Measurements from ENCODE around the gene WNT11.

Gene WNT11

GRCh38 chr11:76217653-76218160 is 11.4 kb upstream of the WNT11 start:
- peak; percentile 74 for DNase-seq

- no peak for DNase-seq
Measured at GRCh38 chr11:76216536-76217325, 10.4 kb upstream of the WNT11 start.

DNA sequence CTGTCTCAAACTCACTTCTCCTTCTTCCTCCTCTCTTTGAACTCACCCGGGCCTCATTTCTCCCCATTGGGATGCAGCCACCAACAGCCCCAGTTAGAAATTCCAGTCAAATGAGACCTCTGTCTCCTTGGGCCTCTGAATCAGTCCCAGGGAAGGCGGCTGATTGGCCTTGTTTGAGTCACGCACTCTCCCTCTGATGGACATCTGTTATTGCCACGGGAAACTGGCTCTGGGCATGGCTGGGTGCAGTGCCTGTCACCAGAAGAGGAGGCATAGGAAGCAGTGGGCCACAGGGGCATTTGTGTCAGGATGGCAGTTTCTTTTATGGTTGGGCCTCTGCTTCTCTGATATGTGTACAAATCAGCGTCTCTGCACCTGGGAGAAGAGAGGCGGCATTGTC is 9.6 kb upstream of the WNT11 start:
- no peak for DNase-seq

DNA sequence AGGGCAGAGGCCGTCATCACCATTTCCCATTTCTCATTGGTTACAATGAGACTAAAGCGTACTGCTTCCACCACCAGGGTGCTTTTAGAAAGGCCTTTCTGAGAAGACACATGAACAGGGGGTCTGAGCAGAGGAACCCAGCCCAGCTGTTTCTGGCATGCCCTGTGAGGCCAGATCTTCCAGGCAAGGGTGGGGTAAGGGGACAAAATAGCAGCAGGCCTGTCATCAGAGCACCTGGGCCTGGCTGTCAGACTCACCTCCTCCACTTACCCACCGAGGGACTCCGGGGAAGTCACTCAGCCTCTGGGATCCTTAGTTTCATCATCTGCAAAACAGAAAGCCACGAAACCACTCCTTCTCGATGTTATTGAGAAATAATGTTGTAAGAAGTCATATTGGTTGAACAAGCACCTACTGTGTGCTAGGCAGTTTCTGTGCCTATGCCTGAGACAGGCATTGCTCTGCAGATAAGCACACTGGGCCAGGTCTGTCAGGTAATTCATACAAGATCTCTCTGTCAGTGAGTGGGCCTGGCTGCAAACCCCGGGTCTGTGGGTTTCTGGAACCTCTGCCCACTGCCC is 8.8 kb upstream of the WNT11 start:
- DNase-seq, result no peak

DNA sequence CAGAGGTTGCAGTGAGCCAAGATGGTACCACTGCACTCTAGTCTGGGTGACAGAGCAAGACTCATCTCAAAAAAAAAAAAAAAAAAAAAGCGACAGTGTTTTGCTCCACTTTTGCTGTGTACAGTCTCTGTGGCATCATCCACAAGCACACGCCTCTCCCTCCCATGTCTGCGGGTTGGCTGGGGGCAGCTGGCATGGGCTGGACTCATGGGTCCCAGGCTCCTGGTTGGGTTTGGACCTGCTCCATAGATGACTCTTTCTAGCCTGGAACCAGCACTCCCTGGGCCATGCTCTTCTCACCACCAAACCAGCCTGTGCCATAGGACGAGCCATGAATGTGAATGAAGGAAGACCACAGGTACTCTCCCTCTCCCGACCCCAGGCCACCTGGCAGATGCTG is 7.9 kb upstream of the WNT11 start:
- DNase-seq, result no peak

- no peak for DNase-seq
Measured at GRCh38 chr11:76212086-76213035, 6.1 kb upstream of the WNT11 start.

DNA sequence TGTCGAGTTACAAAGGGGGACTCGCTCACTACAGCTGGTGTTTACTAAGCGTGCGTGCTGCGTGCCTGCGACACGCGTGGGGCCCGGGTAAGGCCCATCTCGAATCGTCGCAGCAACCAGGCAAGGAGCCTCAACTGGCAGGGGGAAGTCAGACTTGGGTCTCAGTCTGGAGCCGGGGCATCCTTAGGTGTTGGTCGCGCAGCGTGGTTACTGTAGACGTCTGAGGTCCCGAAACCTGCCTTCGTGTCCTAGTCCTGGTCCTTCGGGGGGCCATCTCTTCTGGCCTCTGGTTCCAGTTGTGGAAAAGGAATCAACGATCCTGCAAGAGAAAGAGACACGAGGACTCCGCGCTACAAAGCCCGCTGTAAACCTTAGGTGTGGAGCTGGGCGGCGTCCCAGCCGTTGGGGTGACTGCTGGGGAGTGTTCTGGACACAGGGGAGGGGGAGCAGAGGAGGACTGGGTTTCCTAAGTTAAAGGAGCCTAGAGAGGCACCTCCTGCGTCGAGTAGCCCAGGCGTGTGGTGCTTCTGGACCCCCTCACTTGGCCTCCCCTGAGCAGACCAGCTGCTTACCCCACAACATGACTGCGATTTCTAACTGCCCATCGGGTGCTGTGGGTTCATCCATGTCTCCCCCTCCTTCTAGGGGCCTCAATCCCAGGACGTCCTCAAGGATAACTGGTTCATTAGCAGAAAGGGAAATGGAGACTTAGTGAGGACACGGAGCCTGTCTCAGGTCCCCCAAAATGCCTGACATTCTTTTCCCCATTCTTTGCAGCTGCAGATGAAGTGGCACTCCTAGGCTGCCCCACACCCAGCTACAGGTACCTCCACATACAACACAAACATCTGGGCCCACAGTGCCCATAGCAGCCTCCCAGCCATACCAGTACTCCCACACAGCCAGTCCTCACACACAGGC is 4.9 kb upstream of the WNT11 start:
- no peak for DNase-seq

DNA sequence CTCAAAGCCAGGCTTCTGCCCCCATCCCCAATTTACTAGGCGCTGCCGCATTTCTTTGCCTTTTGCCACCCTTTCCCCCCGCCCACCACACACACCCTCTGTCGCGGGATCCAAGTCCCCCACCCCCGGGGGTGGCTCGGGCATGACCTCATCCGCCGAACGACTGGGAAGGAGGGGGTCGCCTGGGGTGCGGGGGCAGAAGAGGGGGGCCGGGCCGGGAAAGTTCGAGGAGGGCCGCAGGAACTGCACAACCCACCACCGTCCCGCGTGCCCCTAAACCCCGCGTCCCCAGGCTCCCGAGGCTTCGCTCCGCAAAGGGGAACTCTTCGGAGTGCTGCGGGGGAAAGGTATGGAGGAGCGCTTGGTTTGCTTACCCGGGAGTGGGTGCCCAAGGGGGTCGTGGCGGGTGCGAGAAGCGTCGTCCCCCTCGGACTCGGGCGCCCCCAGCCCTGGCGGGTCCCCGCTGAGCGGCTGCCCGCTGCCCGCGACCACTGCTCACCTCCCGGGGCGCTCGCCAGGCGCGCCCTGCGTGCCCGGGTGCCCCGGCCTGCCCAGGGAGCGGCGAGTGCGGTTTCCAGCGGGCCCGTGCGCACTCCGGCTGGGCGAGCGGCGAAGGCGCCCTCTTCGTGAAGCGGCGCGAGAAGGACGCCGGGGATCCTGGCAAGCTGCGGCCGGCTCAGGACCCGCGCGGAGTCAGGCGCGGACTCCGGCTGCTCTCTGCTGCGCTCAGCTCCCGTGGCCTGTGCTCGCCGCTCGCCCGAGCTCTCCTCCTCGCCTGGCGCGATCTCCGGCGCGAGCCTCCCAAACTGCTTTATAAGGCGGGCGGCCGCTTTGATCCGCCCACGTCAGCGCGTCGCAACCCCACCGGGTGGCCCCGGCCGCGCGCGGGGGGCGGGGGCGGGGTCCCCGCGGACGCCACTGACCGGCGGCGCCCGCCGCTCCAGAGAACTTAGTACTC is 4.0 kb upstream of the WNT11 start:
- no peak for DNase-seq

- DNase-seq, result no peak
Measured at GRCh38 chr11:76209375-76209972, 3.2 kb upstream of the WNT11 start.

DNA sequence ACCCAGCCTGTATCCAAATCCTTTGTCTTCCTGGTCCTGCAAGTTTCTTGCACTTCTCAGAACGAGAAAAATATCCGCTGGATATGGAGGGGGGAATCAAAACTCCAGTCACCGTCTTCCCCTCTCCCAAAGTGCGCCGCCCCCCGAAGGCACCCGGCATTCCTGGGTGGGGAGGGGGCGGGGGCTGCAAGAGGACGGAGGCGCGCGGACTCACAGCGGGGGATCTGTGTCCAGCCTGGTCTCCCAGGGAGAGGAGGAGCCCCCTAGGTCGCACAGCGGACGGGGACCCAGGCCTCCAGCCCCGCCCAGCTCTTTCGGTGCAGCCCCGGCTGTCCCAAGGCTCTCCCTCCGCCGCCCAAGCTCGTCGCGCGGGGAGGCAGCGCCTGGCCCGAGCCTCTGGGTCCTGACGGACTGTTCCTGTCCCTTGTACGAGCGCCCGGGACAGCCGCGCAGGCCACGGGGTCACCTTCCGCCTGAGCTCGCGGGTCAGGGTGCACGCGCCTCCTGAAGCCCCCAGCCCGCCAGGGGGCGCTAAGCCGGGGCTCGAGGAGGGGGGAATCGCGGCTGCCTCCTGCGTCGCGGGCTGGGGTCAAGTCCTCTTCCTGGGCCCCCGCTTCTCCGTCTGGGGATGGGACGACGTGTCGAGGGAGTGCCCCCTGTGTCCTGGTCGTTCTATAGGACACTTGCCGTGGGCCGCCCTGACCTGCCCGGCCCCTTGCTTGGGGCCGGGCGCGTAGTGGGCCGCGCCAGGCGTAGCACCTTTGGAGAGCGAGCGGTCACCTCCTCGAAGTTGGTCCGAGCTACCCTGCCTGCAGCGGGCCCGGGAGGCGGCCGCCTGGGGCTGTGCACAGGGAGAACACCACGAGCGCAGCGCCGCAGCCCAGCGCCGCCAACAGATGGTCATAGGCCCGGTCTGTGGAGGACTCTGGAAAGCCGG is 2.4 kb upstream of the WNT11 start:
- peak; percentile 19 for DNase-seq

- DNase-seq, result peak; percentile 79
Measured at GRCh38 chr11:76207642-76208401, 1.5 kb upstream of the WNT11 start.

GRCh38 chr11:76206077-76206326 is 300 bp downstream of the WNT11 start:
- DNase-seq, result no peak

DNA sequence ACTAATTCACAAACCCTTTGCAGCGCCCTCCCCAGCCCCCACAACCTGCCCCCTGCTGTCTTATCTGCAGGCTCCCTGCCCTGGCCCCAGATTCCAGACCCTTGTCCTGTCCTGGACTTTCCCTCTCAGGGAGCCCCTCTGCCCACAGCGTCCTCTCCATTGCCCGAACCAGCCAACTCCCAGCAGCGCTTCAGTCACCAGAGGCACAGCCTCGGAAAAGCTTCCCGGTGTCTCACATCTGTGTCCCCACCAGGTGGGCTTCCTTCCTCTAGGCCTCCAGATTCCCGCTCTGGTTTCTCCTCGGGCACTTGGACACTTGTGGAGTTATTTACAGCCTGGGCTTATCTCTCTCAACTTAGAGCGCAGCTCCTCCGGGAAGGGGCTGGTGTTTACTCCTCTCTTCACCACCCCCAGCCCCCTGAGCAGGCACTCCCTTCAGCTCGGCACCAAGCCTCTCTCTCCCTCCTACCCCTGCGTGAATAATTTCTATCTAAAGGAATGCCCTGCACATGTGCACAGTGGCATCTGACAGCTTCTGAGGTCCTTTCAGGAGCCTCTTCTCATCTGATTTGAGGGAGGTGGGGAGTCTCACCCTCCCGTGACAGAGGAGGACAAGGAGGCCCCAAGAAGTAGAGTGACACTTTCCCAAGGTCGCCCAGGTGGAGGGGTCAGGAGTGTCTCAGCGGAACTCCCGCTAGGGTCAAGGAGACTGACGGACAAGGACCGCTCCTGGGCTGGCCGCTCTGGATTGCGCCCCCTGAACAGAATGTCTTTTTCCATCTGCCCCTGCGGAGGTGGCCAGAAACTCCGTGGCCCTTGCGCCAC is 838 bp downstream of the WNT11 start:
- no peak for DNase-seq

DNA sequence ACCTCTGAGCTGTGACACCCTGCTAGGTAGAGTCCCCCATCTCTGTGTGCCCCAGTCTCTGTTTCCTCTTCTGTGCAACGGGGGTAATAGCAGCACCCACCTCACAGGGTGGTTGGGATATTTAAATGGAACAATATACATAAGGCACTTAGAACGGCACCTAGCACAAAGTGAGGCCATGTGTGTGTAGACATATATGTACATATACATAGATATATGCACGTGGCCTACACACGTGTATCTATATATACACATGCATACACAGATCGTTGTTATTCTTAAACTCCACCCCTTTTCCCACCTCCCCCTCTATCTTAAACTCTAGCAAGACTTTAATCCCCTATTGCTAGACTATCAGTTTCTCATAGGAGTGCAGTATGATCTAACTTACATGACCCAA is 2.4 kb downstream of the WNT11 start:
- no peak for DNase-seq

- no peak for DNase-seq
Measured at GRCh38 chr11:76203131-76203925, 3.0 kb downstream of the WNT11 start.

GRCh38 chr11:76201672-76202412 is 4.5 kb downstream of the WNT11 start:
- DNase-seq, result no peak
